ENCODE measurements around the gene ACVRL1. TPM values are rescaled to one million over a fixed set of nuclear protein-coding genes. Genes with fewer than 3 reads are reported as not detected.

The ACVRL1 gene
- total and polyA plus RNA-seq, 9 of the 15 experiments (the other 6 are each of a cell fraction or from before 2014, with no cell fraction given) = 0.07 to 1.4 (median 0.30) TPM

DNA sequence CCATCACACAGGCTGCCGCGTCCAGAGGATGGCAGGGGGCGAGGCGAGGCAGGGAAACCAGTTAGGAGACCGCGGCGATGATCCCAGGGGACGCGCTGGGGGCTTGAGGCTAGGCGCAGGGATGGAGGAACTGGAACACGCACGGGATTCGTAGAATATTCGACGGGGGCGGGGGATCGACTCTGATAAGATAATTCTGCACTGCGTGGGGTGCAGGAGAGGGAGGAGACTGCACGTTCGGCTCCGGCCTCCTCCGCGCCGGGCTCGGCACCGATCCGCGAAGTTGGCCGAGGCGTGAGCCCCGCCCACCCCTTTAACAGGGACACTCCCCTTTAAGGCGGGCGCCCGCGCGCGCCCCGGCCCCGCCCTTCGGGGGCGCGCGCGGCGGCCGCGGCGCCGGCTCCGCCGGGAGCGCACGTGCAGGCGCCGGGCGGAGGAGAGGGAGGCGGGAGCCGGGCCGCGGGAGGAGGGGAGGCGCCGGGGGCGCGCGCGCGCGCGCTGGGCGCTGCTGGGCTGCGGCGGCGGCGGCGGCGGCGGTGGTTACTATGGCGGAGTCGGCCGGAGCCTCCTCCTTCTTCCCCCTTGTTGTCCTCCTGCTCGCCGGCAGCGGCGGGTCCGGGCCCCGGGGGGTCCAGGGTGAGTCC, 44.0 kb downstream of the ACVRL1 start, which contains the start of gene ACVR1B (continued):
- TF ChIP-seq, protein P1, sequence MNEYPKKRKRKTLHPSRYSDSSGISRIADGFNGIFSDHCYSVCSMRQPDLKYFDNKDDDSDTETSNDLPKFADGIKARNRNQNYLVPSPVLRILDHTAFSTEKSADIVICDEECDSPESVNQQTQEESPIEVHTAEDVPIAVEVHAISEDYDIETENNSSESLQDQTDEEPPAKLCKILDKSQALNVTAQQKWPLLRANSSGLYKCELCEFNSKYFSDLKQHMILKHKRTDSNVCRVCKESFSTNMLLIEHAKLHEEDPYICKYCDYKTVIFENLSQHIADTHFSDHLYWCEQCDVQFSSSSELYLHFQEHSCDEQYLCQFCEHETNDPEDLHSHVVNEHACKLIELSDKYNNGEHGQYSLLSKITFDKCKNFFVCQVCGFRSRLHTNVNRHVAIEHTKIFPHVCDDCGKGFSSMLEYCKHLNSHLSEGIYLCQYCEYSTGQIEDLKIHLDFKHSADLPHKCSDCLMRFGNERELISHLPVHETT (CRISPR knock-in tag; conservative IDR thresholded peaks at IDR 0.05 in 1 of 2, IDR thresholded peaks at IDR 0.05 in 1 of 2) = peak in 1 of 2 experiments; percentile 92; a peak in 1 of 4 replicates
- TF ChIP-seq MYC (IDR thresholded peaks at IDR 0.05; ENCODE audit: low read depth, low read length) (0 out of 2 replicates have a peak, but pooled peaks have one; percentile 9), MYC (CRISPR knock-in tag; IDR thresholded peaks at IDR 0.05; ENCODE audit: borderline replicate concordance, low read depth) (no peak), TRIM28 (IDR thresholded peaks at IDR 0.05) (no peak), CHD2 (IDR thresholded peaks at IDR 0.05; ENCODE audit: low read depth, low read length) (no peak), MTA3 (IDR thresholded peaks at IDR 0.05; ENCODE audit: borderline replicate concordance) (0 out of 2 replicates have a peak, but pooled peaks have one; percentile 49), ATF7 (IDR thresholded peaks at IDR 0.05) (peak; percentile 35; the same call in 1 of the 2 replicates), SMAD2 (IDR thresholded peaks at IDR 0.05; ENCODE audit: low read depth, low read length) (no peak), ZC3H11A (IDR thresholded peaks at IDR 0.05; ENCODE audit: low read depth, low read length) (no peak), BRCA1 (IDR thresholded peaks at IDR 0.05) (no peak), BRCA1 (CRISPR knock-in tag; IDR thresholded peaks at IDR 0.05) (no peak)
- TF ChIP-seq, protein P2, sequence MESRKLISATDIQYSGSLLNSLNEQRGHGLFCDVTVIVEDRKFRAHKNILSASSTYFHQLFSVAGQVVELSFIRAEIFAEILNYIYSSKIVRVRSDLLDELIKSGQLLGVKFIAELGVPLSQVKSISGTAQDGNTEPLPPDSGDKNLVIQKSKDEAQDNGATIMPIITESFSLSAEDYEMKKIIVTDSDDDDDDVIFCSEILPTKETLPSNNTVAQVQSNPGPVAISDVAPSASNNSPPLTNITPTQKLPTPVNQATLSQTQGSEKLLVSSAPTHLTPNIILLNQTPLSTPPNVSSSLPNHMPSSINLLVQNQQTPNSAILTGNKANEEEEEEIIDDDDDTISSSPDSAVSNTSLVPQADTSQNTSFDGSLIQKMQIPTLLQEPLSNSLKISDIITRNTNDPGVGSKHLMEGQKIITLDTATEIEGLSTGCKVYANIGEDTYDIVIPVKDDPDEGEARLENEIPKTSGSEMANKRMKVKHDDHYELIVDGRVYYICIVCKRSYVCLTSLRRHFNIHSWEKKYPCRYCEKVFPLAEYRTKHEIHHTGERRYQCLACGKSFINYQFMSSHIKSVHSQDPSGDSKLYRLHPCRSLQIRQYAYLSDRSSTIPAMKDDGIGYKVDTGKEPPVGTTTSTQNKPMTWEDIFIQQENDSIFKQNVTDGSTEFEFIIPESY (CRISPR knock-in tag; IDR thresholded peaks at IDR 0.05) = no peak
- TF ChIP-seq, protein P3, sequence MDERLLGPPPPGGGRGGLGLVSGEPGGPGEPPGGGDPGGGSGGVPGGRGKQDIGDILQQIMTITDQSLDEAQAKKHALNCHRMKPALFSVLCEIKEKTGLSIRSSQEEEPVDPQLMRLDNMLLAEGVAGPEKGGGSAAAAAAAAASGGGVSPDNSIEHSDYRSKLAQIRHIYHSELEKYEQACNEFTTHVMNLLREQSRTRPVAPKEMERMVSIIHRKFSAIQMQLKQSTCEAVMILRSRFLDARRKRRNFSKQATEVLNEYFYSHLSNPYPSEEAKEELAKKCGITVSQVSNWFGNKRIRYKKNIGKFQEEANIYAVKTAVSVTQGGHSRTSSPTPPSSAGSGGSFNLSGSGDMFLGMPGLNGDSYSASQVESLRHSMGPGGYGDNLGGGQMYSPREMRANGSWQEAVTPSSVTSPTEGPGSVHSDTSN (CRISPR knock-in tag; IDR thresholded peaks at IDR 0.05; ENCODE audit: low read depth) = no peak
- TF ChIP-seq, protein P3 (tag; conservative IDR thresholded peaks at IDR 0.05; ENCODE audit: low read depth) = no peak
- TF ChIP-seq, protein P4, sequence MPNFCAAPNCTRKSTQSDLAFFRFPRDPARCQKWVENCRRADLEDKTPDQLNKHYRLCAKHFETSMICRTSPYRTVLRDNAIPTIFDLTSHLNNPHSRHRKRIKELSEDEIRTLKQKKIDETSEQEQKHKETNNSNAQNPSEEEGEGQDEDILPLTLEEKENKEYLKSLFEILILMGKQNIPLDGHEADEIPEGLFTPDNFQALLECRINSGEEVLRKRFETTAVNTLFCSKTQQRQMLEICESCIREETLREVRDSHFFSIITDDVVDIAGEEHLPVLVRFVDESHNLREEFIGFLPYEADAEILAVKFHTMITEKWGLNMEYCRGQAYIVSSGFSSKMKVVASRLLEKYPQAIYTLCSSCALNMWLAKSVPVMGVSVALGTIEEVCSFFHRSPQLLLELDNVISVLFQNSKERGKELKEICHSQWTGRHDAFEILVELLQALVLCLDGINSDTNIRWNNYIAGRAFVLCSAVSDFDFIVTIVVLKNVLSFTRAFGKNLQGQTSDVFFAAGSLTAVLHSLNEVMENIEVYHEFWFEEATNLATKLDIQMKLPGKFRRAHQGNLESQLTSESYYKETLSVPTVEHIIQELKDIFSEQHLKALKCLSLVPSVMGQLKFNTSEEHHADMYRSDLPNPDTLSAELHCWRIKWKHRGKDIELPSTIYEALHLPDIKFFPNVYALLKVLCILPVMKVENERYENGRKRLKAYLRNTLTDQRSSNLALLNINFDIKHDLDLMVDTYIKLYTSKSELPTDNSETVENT (CRISPR knock-in tag; IDR thresholded peaks at IDR 0.05) = 0 out of 2 replicates have a peak, but pooled peaks have one; percentile 13
- TF ChIP-seq, protein P5, sequence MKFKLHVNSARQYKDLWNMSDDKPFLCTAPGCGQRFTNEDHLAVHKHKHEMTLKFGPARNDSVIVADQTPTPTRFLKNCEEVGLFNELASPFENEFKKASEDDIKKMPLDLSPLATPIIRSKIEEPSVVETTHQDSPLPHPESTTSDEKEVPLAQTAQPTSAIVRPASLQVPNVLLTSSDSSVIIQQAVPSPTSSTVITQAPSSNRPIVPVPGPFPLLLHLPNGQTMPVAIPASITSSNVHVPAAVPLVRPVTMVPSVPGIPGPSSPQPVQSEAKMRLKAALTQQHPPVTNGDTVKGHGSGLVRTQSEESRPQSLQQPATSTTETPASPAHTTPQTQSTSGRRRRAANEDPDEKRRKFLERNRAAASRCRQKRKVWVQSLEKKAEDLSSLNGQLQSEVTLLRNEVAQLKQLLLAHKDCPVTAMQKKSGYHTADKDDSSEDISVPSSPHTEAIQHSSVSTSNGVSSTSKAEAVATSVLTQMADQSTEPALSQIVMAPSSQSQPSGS (CRISPR knock-in tag; IDR thresholded peaks at IDR 0.05) = no peak
